Measurements from ENCODE around the gene PRRC2A.

DNA sequence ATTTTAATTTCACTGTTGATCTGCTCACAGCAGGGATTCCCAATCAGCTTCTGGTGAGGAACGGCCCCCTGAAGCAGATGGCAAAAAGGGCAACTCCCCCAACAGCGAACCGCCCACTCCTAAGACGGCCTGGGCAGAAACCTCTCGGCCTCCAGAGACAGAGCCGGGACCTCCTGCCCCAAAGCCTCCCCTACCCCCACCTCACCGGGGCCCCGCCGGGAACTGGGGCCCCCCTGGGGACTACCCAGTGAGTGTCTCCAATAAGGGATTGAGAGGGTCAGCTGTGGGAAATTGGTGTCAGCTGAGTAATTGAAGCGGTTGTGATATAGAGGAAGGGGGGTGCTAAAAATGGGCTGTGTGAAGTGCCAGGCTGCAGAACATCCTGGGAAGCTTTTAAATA lies 6.4 kb downstream of the PRRC2A start:
- TF ChIP-seq ZNF549 (tag by site-specific recombination; IDR thresholded peaks at IDR 0.05), result no peak
- TF ChIP-seq ZNF629 (tag by site-specific recombination; IDR thresholded peaks at IDR 0.05), result no peak
- TF ChIP-seq ZNF529 (tag by site-specific recombination; IDR thresholded peaks at IDR 0.05; ENCODE audit: insufficient replicate concordance), result no peak
- no peak for TF ChIP-seq SP2 (tag by site-specific recombination; IDR thresholded peaks at IDR 0.05)
- no peak for TF ChIP-seq BCL11A (tag by site-specific recombination; IDR thresholded peaks at IDR 0.05; ENCODE audit: low read depth)
- TF ChIP-seq, protein P1, sequence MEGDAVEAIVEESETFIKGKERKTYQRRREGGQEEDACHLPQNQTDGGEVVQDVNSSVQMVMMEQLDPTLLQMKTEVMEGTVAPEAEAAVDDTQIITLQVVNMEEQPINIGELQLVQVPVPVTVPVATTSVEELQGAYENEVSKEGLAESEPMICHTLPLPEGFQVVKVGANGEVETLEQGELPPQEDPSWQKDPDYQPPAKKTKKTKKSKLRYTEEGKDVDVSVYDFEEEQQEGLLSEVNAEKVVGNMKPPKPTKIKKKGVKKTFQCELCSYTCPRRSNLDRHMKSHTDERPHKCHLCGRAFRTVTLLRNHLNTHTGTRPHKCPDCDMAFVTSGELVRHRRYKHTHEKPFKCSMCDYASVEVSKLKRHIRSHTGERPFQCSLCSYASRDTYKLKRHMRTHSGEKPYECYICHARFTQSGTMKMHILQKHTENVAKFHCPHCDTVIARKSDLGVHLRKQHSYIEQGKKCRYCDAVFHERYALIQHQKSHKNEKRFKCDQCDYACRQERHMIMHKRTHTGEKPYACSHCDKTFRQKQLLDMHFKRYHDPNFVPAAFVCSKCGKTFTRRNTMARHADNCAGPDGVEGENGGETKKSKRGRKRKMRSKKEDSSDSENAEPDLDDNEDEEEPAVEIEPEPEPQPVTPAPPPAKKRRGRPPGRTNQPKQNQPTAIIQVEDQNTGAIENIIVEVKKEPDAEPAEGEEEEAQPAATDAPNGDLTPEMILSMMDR (tag by site-specific recombination; IDR thresholded peaks at IDR 0.05), result no peak
- no peak for TF ChIP-seq ZBTB20 (tag by site-specific recombination; IDR thresholded peaks at IDR 0.05)
